AG04450 (cell line): ENCODE measurements around the gene RUNDC1. TPM values are rescaled to one million over a fixed set of nuclear protein-coding genes. Genes with fewer than 3 reads are reported as not detected.

Experiments
- CTCF ChIA-PET: fragments of 300-600, 350-600 bp; formaldehyde crosslinking; extraction: SDS; loops from one replicate; lab custom pipeline; 2022; ENCODE audit warnings: antibody characterized with exemption, inconsistent platforms; lab: Charles Lee
- POLR2A ChIA-PET: fragments of 350-600 bp; formaldehyde crosslinking; extraction: SDS; loops from one replicate; lab custom pipeline; 2021; ENCODE audit warnings: antibody characterized with exemption, inconsistent platforms; lab: Yijun Ruan, JAX
- DNase-seq: peaks from one replicate; pipeline ENCODE4 v3.0.0-alpha.2; 2011; ENCODE audit warnings: low read depth, low spot score
- H3K27ac ChIP-seq: one replicate; pipeline ENCODE4 v1.5.1; 2012; ENCODE audit warnings: low read depth, low read length, control low read depth
- H3K27me3 ChIP-seq: one replicate; pipeline ENCODE4 v1.6.0; 2012; ENCODE audit warnings: low read length; ENCODE audit not compliant: control insufficient read depth, insufficient read depth
- H3K4me3 ChIP-seq: 2 replicates; pipeline ENCODE4 v1.5.1; 2011; ENCODE audit warnings: mild to moderate bottlenecking, low read depth, low read length, control low read depth
- H3K9me3 ChIP-seq: 2 replicates; pipeline ENCODE4 v1.5.1; 2012; ENCODE audit warnings: low read length; ENCODE audit not compliant: control insufficient read depth, insufficient read depth
- CTCF ChIP-seq: IDR thresholded peaks from 2 replicates; pipeline ENCODE4 v1.5.1; 2011; ENCODE audit warnings: low read depth, low read length, control low read depth, inconsistent platforms
- polyA plus RNA-seq: library from polyadenylated mRNA; depleted of rRNA; stranded (reverse); fragments of >200 nt; gene quantifications from 2 replicates; pipeline ENCODE4 v1.2.3, GENCODE V29; 2011

Gene RUNDC1
- polyA plus RNA-seq, 1 experiment, result 9.4 TPM

GRCh38 chr17:42979511-42980273 is 673 bp upstream of the RUNDC1 start, which contains the start of gene PTGES3L:
TSS of gene PTGES3L (minus strand) at chr17:42980080. CDS start at chr17:42980053, 27 bp downstream.
- Histone ChIP-seq H3K9me3 (no peaks in the 10 kb centered on the region; the same call in 1 of the 2 replicates), H3K4me3 (peak within 1 kb of the TSS; percentile 87), H3K27me3 (no peaks in the 10 kb centered on the region), H3K27ac (peak within 1 kb of the TSS; percentile 52)
- no peak for DNase-seq
- ChIA-PET POLR2A (interaction anchor here (1.5 kb wide), 1 partner anchor 18 kb away, joined by 7 read pairs; the partner anchor contains the start of gene RPL27), CTCF (interaction anchor here (1.3 to 1.4 kb wide), 2 partner anchors 18 to 137 kb away, joined by 5 to 6 read pairs; partner anchors contain the start of gene RPL27)
- no peak for TF ChIP-seq CTCF

- no peaks in the 10 kb centered on the region for H3K27me3 ChIP-seq
- ChIA-PET POLR2A (interaction anchor here (1.5 kb wide), 1 partner anchor 17 kb away, joined by 7 read pairs; the partner anchor contains the start of gene RPL27), CTCF (no interaction called here)
- no peak for DNase-seq
- no peak for TF ChIP-seq CTCF
- H3K27ac ChIP-seq, result no peak overlapping the region
- peak overlapping the region; percentile 87 for H3K4me3 ChIP-seq
- H3K9me3 ChIP-seq, result no peaks in the 10 kb centered on the region; the same call in 1 of the 2 replicates
These were observed 517 bp downstream of the RUNDC1 start for GRCh38 chr17:42980766-42981397.

- ChIA-PET POLR2A (interaction anchor here (0.7 kb wide), 1 partner anchor 148 kb away, joined by 5 read pairs; no protein-coding TSS in a partner anchor), CTCF (interaction anchor here (0.5 kb wide), 1 partner anchor 34 kb away, joined by 8 read pairs; no protein-coding TSS in a partner anchor)
- Histone ChIP-seq H3K4me3 (no peak overlapping the region), H3K27ac (no peak overlapping the region), H3K9me3 (no peaks in the 10 kb centered on the region; the same call in 1 of the 2 replicates), H3K27me3 (no peaks in the 10 kb centered on the region)
- no peak for DNase-seq
- TF ChIP-seq CTCF, result no peak
These were observed 1.9 kb downstream of the RUNDC1 start for GRCh38 chr17:42982266-42982665.

- CTCF ChIA-PET, result interaction anchor here (1.0 to 1.1 kb wide), 2 partner anchors 13 to 48 kb away, joined by 3 to 5 read pairs; partner anchors contain the start of gene RPL27
- no peak for DNase-seq
- TF ChIP-seq CTCF, result no peak
- no peak overlapping the region for H3K27ac ChIP-seq
- H3K27me3 ChIP-seq, result no peaks in the 10 kb centered on the region
- H3K4me3 ChIP-seq, result no peak overlapping the region
- H3K9me3 ChIP-seq, result no peaks in the 10 kb centered on the region; the same call in 1 of the 2 replicates
- POLR2A ChIA-PET, result no interaction called here
These were observed 4.9 kb downstream of the RUNDC1 start for GRCh38 chr17:42985225-42985624.
